Measurements from ENCODE around the gene IL21R.
A peak's percentile ranks its signal among the peaks of the same experiment; 100 is the strongest.

The IL21R gene

DNA sequence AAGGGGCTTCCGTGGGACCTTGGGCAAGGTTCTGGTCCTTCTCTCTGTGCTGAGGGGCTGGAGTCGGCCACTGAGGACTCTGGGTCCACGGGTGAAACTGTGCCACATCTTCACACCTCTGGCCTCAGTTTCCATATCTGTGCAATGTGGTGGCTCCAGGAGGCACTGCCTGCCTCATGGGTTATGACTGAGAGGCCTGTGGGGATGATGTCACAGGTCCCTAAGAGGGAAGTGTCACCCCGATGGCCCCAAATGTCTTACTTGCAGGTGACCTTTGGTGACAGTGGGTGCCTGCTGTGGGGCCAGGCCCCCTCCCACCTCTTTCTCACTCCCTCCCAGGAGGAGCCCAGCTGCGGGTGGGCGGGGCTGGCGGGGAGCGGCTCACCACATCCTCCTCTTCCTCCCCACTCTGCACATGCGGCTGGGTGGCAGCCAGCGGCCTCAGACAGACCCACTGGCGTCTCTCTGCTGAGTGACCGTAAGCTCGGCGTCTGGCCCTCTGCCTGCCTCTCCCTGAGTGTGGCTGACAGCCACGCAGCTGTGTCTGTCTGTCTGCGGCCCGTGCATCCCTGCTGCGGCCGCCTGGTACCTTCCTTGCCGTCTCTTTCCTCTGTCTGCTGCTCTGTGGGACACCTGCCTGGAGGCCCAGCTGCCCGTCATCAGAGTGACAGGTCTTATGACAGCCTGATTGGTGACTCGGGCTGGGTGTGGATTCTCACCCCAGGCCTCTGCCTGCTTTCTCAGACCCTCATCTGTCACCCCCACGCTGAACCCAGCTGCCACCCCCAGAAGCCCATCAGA is at the start of gene IL21R:
Gene IL21R, plus strand, starts transcription at position 407 of the 801 bp plus-strand sequence. CDS start 27,898 bp downstream, outside the sequence.
- in situ Hi-C loops (cut with MboI; ENCODE audit: low pct_unique_long_range_greater_than_20kb, low sequenced_read_pairs): no loop called here
- DNase-seq: peak; percentile 92

DNA sequence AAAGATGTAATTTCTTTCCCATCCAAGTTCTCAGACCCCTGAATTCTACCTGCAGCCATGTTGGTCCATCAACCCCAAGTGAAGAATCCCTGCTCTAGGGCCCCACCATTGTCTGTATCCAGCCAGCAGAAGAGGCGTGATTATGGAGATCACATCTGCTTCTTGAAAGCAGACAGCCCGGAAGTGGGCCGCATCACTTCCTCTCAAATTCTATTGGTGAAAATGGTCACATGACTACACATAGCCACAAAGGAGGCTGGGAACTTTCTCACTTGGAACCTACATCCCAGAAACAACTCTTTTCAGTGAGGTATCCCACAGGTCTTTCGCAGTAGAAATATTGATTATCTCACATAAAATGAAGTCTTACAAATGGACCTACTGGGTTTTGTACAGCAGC is 48.1 kb upstream of the IL21R start:
- no peak for DNase-seq
- in situ Hi-C loops (cut with MboI; ENCODE audit: low pct_unique_long_range_greater_than_20kb, low sequenced_read_pairs): no loop called here

DNA sequence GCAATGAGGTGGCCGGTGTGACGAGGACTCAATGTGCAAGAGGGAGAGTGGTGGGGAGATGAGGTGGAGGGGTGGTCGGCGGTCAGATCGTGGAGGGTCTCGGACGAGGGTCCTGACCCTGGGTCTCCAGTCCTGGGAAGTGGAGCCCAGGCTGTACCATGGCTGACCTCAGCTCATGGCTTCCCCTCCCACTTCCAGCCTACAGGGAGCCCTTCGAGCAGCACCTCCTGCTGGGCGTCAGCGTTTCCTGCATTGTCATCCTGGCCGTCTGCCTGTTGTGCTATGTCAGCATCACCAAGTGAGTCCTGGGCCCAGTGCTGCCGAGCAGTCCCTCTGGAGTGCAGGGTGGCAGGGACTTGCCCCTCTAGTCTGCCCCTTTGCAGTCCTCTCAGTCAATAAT is 46.4 kb upstream of the IL21R start:
- DNase-seq: peak; percentile 75
- in situ Hi-C loops (cut with MboI; ENCODE audit: low pct_unique_long_range_greater_than_20kb, low sequenced_read_pairs): no loop called here

DNA sequence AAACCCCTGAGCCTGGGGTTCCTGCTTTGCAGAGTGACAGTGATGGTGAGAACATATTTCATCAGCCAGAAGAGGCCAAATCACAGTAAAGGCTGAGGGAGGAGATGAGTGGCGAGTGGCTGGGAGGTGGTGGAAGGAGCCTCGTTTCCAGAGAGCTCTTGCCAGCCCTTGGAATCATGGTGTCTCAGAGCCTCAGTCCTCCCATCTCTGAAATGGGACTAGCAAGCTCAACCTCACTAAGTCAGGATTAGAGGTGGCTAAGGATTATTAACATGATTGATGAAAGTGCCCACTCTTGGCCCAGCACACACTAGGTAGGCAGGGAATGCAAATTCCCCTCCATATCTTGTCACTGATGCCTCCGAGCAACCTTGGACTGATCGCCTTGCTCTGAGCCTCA is 45.2 kb upstream of the IL21R start:
- no peak for DNase-seq
- in situ Hi-C loops (cut with MboI; ENCODE audit: low pct_unique_long_range_greater_than_20kb, low sequenced_read_pairs): no loop called here

DNA sequence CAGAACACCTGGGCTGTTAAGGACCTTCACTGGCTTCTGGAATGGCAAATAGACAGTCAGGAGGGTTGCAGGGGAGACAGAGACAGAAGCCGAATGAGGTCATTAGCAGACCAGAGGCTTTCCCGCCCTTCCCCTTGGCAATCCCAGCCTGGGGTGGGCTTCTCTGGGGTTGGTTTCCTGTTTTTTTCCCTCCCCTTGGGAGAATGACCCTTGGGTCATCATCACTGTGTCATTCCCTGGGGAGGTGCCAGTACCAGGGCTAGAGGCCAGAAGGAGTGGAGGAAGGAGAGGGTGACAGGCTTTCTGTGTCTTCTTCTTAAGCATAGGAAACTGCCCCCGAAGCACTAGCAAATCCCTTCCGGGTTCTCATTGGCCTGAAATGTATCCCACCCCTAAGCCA is 42.9 kb upstream of the IL21R start:
- DNase-seq: no peak
- in situ Hi-C loops (cut with MboI; ENCODE audit: low pct_unique_long_range_greater_than_20kb, low sequenced_read_pairs): no loop called here

DNA sequence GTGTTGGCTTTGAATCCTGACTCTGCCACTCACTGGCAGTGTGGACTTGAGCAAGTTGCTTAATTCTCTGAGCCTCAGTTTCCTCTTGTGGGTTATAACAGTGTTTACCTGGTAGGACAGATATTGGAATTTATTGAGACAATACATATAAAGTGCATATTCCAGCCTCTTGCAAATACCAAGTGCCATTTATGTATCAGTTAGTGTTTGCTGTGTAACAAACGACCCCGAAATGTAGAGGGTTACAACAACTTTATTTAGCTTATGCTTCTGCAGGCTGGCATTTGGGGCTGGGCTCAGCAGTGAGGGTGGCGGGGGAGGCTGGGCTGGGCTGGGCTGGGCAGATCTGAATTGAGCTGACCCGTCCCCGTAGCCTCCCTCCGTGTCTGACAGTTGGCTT is 42.4 kb upstream of the IL21R start:
- in situ Hi-C loops (cut with MboI; ENCODE audit: low pct_unique_long_range_greater_than_20kb, low sequenced_read_pairs): no loop called here
- DNase-seq: no peak

DNA sequence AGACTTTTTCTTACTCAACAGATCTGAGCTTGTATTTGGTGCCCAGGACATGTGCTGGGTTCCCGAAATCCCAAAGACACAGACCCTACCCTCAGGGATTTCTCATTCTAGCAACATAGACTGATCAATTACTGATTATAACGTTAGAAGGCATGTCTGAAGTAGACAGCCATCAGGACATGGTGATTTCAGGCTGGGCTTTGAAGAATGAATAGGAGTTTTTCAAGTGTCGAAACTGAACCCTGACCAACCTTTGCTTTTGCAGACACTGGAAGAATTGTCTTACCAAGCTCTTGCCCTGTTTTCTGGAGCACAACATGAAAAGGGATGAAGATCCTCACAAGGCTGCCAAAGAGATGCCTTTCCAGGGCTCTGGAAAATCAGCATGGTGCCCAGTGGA is 40.0 kb upstream of the IL21R start:
- in situ Hi-C loops (cut with MboI; ENCODE audit: low pct_unique_long_range_greater_than_20kb, low sequenced_read_pairs): no loop called here
- DNase-seq: no peak

DNA sequence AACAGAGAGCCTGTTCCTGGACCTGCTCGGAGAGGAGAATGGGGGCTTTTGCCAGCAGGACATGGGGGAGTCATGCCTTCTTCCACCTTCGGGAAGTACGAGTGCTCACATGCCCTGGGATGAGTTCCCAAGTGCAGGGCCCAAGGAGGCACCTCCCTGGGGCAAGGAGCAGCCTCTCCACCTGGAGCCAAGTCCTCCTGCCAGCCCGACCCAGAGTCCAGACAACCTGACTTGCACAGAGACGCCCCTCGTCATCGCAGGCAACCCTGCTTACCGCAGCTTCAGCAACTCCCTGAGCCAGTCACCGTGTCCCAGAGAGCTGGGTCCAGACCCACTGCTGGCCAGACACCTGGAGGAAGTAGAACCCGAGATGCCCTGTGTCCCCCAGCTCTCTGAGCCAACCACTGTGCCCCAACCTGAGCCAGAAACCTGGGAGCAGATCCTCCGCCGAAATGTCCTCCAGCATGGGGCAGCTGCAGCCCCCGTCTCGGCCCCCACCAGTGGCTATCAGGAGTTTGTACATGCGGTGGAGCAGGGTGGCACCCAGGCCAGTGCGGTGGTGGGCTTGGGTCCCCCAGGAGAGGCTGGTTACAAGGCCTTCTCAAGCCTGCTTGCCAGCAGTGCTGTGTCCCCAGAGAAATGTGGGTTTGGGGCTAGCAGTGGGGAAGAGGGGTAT is 39.3 kb upstream of the IL21R start:
- no peak for DNase-seq
- in situ Hi-C loops (cut with MboI; ENCODE audit: low pct_unique_long_range_greater_than_20kb, low sequenced_read_pairs): no loop called here

DNA sequence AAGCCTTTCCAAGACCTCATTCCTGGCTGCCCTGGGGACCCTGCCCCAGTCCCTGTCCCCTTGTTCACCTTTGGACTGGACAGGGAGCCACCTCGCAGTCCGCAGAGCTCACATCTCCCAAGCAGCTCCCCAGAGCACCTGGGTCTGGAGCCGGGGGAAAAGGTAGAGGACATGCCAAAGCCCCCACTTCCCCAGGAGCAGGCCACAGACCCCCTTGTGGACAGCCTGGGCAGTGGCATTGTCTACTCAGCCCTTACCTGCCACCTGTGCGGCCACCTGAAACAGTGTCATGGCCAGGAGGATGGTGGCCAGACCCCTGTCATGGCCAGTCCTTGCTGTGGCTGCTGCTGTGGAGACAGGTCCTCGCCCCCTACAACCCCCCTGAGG is 38.7 kb upstream of the IL21R start:
- in situ Hi-C loops (cut with MboI; ENCODE audit: low pct_unique_long_range_greater_than_20kb, low sequenced_read_pairs): no loop called here
- no peak for DNase-seq

DNA sequence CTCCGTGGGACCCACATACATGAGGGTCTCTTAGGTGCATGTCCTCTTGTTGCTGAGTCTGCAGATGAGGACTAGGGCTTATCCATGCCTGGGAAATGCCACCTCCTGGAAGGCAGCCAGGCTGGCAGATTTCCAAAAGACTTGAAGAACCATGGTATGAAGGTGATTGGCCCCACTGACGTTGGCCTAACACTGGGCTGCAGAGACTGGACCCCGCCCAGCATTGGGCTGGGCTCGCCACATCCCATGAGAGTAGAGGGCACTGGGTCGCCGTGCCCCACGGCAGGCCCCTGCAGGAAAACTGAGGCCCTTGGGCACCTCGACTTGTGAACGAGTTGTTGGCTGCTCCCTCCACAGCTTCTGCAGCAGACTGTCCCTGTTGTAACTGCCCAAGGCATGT is 38.2 kb upstream of the IL21R start:
- no peak for DNase-seq
- in situ Hi-C loops (cut with MboI; ENCODE audit: low pct_unique_long_range_greater_than_20kb, low sequenced_read_pairs): no loop called here

DNA sequence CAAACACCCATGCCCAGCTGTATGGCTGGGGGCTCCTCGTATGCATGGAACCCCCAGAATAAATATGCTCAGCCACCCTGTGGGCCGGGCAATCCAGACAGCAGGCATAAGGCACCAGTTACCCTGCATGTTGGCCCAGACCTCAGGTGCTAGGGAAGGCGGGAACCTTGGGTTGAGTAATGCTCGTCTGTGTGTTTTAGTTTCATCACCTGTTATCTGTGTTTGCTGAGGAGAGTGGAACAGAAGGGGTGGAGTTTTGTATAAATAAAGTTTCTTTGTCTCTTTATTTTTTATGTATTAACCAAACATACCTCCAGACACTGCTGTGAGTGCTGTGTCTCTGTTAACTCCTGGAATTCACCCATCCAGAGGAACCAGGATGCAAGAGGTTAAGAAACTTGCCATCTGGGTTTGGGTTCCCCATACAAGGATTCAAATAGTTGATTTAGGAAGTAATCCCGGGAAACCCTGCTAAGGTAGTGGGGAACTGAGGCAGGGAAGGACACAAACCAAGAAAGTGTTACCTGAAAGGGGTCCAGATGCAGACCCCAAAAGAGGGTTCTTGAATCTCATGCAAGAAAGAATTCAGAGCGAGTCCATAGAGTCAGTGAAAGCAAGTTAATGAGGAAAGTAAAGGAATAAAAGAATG is 37.4 kb upstream of the IL21R start:
- no peak for DNase-seq
- in situ Hi-C loops (cut with MboI; ENCODE audit: low pct_unique_long_range_greater_than_20kb, low sequenced_read_pairs): no loop called here

DNA sequence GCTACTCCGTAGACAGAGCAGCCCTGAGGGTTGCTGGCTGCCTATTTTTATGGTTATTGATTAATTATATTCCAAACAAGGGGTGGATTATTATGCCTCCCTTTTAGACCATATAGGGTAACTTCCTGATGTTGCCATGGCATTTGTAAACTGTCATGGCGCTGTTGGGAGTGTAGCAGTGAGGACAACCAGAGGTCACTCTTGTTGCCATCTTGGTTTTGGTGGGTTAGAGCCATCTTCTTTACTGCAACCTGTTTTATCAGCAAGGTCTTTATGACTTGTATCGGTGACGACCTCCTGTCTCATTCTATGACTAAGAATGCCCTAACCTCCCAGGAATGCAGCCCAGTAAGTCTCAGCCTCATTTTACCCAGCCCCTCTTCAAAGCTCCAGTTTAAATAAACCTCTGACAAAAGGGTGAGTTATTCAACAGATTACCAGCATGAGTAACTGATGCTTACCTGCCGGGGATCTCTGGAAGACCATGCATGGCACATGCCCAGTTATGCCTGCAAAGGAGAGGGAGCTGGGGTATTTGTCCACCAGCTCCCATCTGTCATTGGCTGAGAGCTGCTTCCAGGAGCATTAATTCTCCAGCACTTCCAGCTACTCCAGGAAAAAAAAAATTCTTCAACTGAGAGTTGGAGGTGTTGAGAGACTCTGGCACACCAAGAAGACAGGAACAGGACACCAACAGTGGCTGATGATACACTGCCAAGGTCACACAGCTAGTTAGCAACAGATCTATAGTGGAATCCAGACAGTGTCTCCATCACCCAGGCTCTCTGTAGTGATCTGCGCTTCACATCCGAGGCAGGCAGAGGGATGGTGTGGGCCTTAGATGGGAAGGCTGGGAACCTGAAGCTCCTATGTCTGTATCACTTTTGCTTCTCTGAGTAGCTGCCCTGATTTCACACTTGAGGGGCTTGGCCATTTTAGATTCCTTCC is 36.6 kb upstream of the IL21R start:
- in situ Hi-C loops (cut with MboI; ENCODE audit: low pct_unique_long_range_greater_than_20kb, low sequenced_read_pairs): no loop called here
- DNase-seq: no peak

DNA sequence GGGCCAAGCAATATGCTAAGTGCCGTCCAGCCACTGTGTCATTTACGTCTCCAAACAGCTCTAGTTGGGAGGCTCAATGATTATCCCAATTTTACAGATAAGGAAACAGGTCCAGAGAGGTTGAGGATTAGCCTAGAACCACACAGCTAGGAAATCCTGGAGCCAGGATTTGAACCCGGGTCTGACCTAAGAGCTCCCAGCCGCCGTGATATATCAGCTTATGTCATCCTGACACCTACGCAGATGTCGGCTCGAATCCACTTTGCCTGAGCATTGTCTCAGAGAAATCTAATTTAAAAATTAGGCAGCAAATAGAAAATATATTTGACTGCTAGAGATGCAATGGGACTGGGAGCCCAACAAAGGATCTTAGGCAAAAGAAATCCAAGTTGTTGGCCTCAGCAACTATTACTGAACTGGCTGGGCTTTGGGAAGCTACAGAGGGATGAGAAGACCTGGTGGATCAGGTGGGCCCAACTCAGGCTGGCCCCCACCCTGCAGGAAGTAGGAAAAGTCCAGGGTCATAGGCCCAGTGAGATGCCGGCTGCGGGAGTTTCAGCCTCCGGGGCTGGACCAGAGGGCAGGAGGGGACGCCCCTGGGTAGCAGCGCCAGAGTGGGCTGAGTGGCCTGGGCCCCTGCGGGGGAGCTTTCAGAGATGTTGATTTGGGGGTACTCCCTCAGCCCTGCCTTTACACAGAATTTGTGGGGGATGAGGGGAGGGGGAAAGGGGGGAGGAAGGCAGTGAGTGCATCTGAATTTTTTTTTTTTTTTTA is 35.1 kb upstream of the IL21R start:
- in situ Hi-C loops (cut with MboI; ENCODE audit: low pct_unique_long_range_greater_than_20kb, low sequenced_read_pairs): no loop called here
- DNase-seq: no peak

DNA sequence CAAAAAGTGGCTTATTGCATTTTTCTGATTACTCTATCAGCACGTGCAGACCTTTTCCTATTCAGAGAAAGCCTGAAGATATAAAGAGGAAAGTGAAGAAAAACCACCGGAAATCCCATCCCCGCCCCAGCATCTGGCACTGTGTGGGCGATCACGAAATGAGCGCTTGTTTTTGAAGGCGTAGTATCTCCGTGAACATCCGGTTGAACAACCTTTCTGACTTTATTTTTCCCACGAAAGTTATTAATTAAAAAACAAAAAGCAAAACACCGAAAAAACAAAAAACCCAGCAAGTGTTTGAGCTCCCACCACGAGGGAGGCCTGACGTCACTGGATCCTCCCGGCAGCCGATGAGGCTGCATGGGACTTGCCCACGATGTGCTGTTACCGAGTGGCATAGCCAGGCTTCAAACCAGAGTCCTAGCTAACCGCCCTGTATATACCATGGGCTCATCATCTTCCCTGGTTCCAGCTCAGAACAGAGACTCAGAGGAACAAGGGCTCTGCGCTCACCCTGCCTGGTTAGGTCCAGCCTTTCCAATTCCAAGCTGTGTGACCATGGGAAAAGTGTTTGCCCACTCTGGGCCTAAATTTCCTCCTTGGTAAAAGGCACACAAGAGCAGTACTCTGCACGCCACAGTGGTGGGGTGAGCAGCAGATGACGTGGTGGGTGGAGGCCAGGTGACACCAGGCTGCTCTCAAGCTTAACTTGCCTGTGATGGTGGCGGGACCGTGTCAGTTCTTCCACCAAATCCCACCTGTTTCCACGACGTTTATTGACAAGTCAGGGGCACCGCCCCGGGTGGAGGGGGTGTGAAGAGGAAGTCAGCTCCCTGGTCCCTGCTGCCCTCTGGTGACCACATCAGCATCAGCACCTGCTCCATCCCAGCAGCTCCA is 34.3 kb upstream of the IL21R start:
- in situ Hi-C loops (cut with MboI; ENCODE audit: low pct_unique_long_range_greater_than_20kb, low sequenced_read_pairs): no loop called here
- DNase-seq: peak; percentile 97

DNA sequence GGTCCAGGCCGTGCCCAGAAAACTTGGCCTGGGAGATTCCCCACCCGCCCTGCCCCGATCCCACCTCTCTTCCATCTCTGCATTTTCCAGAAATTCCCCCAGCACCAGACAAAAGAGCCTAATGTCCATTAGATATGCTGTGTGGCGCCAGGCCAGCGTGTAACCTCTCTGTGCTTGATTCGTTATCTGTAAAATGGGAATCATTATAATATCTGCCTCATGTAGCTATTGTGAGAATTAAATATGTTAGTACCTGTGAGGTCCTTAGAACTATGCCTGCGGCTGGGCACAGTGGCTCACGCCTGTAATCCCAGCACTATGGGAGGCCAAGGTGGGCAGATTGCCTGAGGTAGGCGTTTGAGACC is 33.6 kb upstream of the IL21R start:
- no peak for DNase-seq
- in situ Hi-C loops (cut with MboI; ENCODE audit: low pct_unique_long_range_greater_than_20kb, low sequenced_read_pairs): no loop called here

DNA sequence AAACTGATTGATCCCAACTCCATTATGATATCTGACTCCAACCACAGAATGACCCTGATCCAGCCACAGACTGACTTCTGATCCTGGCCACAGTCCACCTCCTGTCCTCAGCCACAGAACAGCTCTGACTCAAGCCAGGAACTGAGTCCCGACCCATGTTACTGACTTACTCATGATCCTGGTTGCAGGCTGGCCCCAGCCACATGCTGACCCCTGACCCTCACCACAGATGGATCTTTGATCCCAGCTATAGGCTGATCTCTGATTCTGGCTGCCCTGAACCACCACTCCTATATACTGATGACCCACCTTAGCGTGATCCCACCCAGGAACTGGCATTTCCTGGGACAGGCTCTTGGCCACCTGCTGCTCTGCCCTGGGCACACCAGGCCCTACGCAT is 32.2 kb upstream of the IL21R start:
- DNase-seq: no peak
- in situ Hi-C loops (cut with MboI; ENCODE audit: low pct_unique_long_range_greater_than_20kb, low sequenced_read_pairs): no loop called here

DNA sequence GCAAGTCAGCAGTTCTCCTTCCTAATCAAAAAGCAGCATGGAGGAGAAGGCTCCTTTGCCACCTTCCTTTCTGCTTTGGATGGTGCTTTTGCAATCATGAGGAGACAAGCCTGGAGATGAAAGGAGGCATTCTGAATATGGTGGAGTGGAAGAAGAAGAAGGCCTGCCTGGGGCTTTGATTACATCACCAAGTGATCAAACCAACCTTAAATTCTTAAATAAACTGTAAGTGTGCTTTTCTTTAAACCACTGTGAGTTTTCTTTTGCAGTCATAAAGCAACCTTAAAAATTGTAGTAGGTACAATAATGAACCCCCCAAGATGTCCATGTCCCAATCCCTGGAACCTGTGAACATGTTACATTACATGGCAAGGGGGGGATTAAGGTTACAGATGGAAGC is 31.7 kb upstream of the IL21R start:
- DNase-seq: no peak
- in situ Hi-C loops (cut with MboI; ENCODE audit: low pct_unique_long_range_greater_than_20kb, low sequenced_read_pairs): no loop called here

DNA sequence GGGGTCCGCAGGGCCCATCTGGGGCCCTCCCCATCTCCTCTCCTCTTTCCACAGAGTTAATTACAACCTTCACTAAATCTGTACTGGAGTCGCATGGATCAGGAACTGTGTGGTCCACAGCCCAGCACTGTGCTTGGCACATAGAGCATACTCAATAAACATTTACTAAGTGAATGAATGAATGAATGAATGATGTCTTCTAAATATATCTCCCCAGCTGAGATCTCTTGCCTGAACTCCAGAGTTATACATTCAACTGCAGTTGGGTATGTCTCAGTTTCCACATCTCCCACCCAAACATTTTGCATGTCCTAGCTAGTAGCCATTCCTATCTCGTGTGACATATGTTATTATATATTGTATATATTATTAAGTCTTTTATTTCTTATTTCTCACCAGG is 28.7 kb upstream of the IL21R start:
- DNase-seq: no peak
- in situ Hi-C loops (cut with MboI; ENCODE audit: low pct_unique_long_range_greater_than_20kb, low sequenced_read_pairs): no loop called here

Measured in KBM-7 (cell line).